Neural cell (in vitro differentiated cells): ENCODE data around the gene ME1. TPM values are rescaled to one million over a fixed set of nuclear protein-coding genes. Genes with fewer than 3 reads are reported as not detected.
A peak's percentile ranks its signal among the peaks of the same experiment; 100 is the strongest.

Experiments used
- H2AFZ ChIP-seq: fragments of 200-600, 300-800 bp; sonication (generic), shearing (Covaris generic); 2 replicates; pipeline ENCODE4 v1.6.0; 2014; ENCODE audit warnings: low read depth, mild to moderate bottlenecking, antibody characterized with exemption, low read length, moderate library complexity
- H3F3A ChIP-seq: fragments of 200-600 bp; shearing (Covaris generic); 2 replicates; pipeline ENCODE4 v1.6.1; 2016; ENCODE audit warnings: mild to moderate bottlenecking, moderate library complexity, mixed read lengths, antibody characterized with exemption, low read length; ENCODE audit not compliant: insufficient read depth, poor library complexity, severe bottlenecking
- H3K27ac ChIP-seq: fragments of 200-600, 300-800 bp; sonication (generic), shearing (Covaris generic); 2 replicates; pipeline ENCODE4 v1.5.1; 2014; ENCODE audit warnings: mild to moderate bottlenecking, low read length, moderate library complexity
- H3K27me3 ChIP-seq: fragments of 300-800, 200-600 bp; sonication (generic), shearing (Covaris generic); 2 replicates; pipeline ENCODE4 v1.6.0; 2014; ENCODE audit warnings: mild to moderate bottlenecking, low read depth, low read length, moderate library complexity; ENCODE audit not compliant: insufficient read depth
- H3K36me3 ChIP-seq: fragments of 300-800, 200-600 bp; sonication (generic), shearing (Covaris generic); 2 replicates; pipeline ENCODE4 v1.5.1; 2014; ENCODE audit warnings: mild to moderate bottlenecking, antibody characterized with exemption, low read length, moderate library complexity; ENCODE audit not compliant: insufficient read depth
- H3K4me2 ChIP-seq: fragments of 300-800, 200-600 bp; sonication (generic), shearing (Covaris generic); 2 replicates; pipeline ENCODE4 v1.6.0; 2014; ENCODE audit warnings: mild to moderate bottlenecking, low read length
- H3K4me3 ChIP-seq: fragments of 300-800, 200-600 bp; sonication (generic), shearing (Covaris generic); 2 replicates; pipeline ENCODE4 v1.5.1; 2014; ENCODE audit warnings: mild to moderate bottlenecking, low read length, moderate library complexity
- H3K79me2 ChIP-seq: fragments of 200-600 bp; shearing (Covaris generic); replicated peaks from 2 replicates; pipeline ENCODE4 v1.6.0; 2014; ENCODE audit warnings: mild to moderate bottlenecking, low read length, moderate library complexity; ENCODE audit not compliant: insufficient read depth
- H3K9ac ChIP-seq: fragments of 300-800, 200-600 bp; sonication (generic), shearing (Covaris generic); 2 replicates; pipeline ENCODE4 v1.6.1; 2016; ENCODE audit warnings: mild to moderate bottlenecking, low read length, mixed read lengths
- H3K9me2 ChIP-seq: fragments of 200-600 bp; shearing (Covaris generic); 2 replicates; pipeline ENCODE4 v1.6.1; 2016; ENCODE audit warnings: mild to moderate bottlenecking, low read length, mixed read lengths; ENCODE audit not compliant: insufficient read depth
- H3K9me3 ChIP-seq: fragments of 200-600, 300-800 bp; sonication (generic), shearing (Covaris generic); 2 replicates; pipeline ENCODE4 v1.6.1; 2016; ENCODE audit warnings: mild to moderate bottlenecking, mixed run types, low read length, moderate library complexity, mixed read lengths
- H4K20me1 ChIP-seq: fragments of 200-600 bp; shearing (Covaris generic); 2 replicates; pipeline ENCODE4 v1.6.1; 2016; ENCODE audit warnings: mild to moderate bottlenecking, mixed run types; ENCODE audit not compliant: insufficient read depth
- EP300 ChIP-seq: fragments of 450-650 bp; conservative IDR thresholded peaks from 2 replicates; pipeline ENCODE4 v1.6.1; 2014; ENCODE audit warnings: antibody characterized with exemption, mild to moderate bottlenecking, moderate library complexity; ENCODE audit not compliant: poor library complexity, severe bottlenecking
- EZH2 ChIP-seq: fragments of 200-600, 300-800 bp; shearing (Covaris generic), sonication (generic); IDR thresholded peaks from 2 replicates; pipeline ENCODE4 v1.6.1; 2014; ENCODE audit warnings: antibody characterized with exemption, low read length, borderline replicate concordance, mild to moderate bottlenecking; ENCODE audit not compliant: insufficient read depth, poor library complexity, severe bottlenecking
- MXI1 ChIP-seq: fragments of 450-650 bp; conservative IDR thresholded peaks from 2 replicates; pipeline ENCODE4 v1.6.1; 2014; ENCODE audit warnings: antibody characterized with exemption, mild to moderate bottlenecking; ENCODE audit not compliant: poor library complexity, severe bottlenecking
- POLR2AphosphoS5 ChIP-seq: IDR thresholded peaks from 2 replicates; pipeline ENCODE4 v1.6.1; 2012
- RAD21 ChIP-seq: fragments of 450-650 bp; conservative IDR thresholded peaks from 2 replicates; pipeline ENCODE4 v1.6.1; 2014; ENCODE audit warnings: antibody characterized with exemption, mild to moderate bottlenecking, moderate library complexity
- SMC3 ChIP-seq: fragments of 450-650 bp; conservative IDR thresholded peaks from 2 replicates; pipeline ENCODE4 v1.6.1; 2014; ENCODE audit warnings: antibody characterized with exemption, mild to moderate bottlenecking, moderate library complexity; ENCODE audit not compliant: poor library complexity
- TAF1 ChIP-seq: IDR thresholded peaks from 2 replicates; pipeline ENCODE4 v1.6.1; 2012; ENCODE audit warnings: low read depth
- polyA plus RNA-seq: library from polyadenylated mRNA; depleted of rRNA; stranded (reverse); fragments of >200 nt; gene quantifications from 2 replicates; pipeline ENCODE4 v1.2.3, GENCODE V29; 2014
- TF ChIP-seq, protein P1 (sequence below): fragments of 450-650 bp; IDR thresholded peaks from 2 replicates; pipeline ENCODE4 v1.5.1; 2014; ENCODE audit warnings: antibody characterized with exemption, mild to moderate bottlenecking, moderate library complexity; ENCODE audit not compliant: poor library complexity, severe bottlenecking
- TF ChIP-seq, protein P2 (sequence below): IDR thresholded peaks from 2 replicates; pipeline ENCODE4 v1.6.1; 2012; ENCODE audit warnings: borderline replicate concordance

ME1 gene
- polyA plus RNA-seq, 1 donor from 2014 or later: 0.09 TPM

- H3K36me3 ChIP-seq: no peaks in the 10 kb centered on the region
- no peaks in the 10 kb centered on the region for H3K9me2 ChIP-seq
- H4K20me1 ChIP-seq: no peaks in the 10 kb centered on the region
- H3K27ac ChIP-seq: no peak overlapping the region
- no peak for TF ChIP-seq MXI1
- no peak for TF ChIP-seq SMC3
- TF ChIP-seq, protein P1, sequence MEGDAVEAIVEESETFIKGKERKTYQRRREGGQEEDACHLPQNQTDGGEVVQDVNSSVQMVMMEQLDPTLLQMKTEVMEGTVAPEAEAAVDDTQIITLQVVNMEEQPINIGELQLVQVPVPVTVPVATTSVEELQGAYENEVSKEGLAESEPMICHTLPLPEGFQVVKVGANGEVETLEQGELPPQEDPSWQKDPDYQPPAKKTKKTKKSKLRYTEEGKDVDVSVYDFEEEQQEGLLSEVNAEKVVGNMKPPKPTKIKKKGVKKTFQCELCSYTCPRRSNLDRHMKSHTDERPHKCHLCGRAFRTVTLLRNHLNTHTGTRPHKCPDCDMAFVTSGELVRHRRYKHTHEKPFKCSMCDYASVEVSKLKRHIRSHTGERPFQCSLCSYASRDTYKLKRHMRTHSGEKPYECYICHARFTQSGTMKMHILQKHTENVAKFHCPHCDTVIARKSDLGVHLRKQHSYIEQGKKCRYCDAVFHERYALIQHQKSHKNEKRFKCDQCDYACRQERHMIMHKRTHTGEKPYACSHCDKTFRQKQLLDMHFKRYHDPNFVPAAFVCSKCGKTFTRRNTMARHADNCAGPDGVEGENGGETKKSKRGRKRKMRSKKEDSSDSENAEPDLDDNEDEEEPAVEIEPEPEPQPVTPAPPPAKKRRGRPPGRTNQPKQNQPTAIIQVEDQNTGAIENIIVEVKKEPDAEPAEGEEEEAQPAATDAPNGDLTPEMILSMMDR: no peak
- no peak for TF ChIP-seq RAD21
- no peak for TF ChIP-seq EZH2
- TF ChIP-seq POLR2AphosphoS5: peak; percentile 33
- TF ChIP-seq TAF1: no peak
- peak; percentile 84 for TF ChIP-seq EP300
- TF ChIP-seq, protein P2, sequence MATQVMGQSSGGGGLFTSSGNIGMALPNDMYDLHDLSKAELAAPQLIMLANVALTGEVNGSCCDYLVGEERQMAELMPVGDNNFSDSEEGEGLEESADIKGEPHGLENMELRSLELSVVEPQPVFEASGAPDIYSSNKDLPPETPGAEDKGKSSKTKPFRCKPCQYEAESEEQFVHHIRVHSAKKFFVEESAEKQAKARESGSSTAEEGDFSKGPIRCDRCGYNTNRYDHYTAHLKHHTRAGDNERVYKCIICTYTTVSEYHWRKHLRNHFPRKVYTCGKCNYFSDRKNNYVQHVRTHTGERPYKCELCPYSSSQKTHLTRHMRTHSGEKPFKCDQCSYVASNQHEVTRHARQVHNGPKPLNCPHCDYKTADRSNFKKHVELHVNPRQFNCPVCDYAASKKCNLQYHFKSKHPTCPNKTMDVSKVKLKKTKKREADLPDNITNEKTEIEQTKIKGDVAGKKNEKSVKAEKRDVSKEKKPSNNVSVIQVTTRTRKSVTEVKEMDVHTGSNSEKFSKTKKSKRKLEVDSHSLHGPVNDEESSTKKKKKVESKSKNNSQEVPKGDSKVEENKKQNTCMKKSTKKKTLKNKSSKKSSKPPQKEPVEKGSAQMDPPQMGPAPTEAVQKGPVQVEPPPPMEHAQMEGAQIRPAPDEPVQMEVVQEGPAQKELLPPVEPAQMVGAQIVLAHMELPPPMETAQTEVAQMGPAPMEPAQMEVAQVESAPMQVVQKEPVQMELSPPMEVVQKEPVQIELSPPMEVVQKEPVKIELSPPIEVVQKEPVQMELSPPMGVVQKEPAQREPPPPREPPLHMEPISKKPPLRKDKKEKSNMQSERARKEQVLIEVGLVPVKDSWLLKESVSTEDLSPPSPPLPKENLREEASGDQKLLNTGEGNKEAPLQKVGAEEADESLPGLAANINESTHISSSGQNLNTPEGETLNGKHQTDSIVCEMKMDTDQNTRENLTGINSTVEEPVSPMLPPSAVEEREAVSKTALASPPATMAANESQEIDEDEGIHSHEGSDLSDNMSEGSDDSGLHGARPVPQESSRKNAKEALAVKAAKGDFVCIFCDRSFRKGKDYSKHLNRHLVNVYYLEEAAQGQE: no peak
- H2AFZ ChIP-seq: no peak overlapping the region
- no peaks in the 10 kb centered on the region for H3K27me3 ChIP-seq
- H3K4me3 ChIP-seq: no peak overlapping the region
- H3F3A ChIP-seq: no peaks in the 10 kb centered on the region
- no peak overlapping the region for H3K9ac ChIP-seq
- no peaks in the 10 kb centered on the region for H3K79me2 ChIP-seq
- H3K4me2 ChIP-seq: no peak overlapping the region
- no peaks in the 10 kb centered on the region for H3K9me3 ChIP-seq
Measured at GRCh38 chr6:83384751-83385150, 46.1 kb downstream of the ME1 start.

GRCh38 chr6:83381949-83382348 is 48.9 kb downstream of the ME1 start:
- Histone ChIP-seq H3K9me2 (no peaks in the 10 kb centered on the region), H4K20me1 (no peaks in the 10 kb centered on the region), H3K4me2 (no peak overlapping the region), H3F3A (no peaks in the 10 kb centered on the region), H3K4me3 (no peak overlapping the region), H3K9ac (no peak overlapping the region), H2AFZ (no peak overlapping the region), H3K36me3 (no peaks in the 10 kb centered on the region), H3K27ac (no peak overlapping the region), H3K79me2 (no peaks in the 10 kb centered on the region), H3K9me3 (no peaks in the 10 kb centered on the region), H3K27me3 (no peaks in the 10 kb centered on the region)
- TF ChIP-seq TAF1: no peak
- TF ChIP-seq, protein P1: no peak
- TF ChIP-seq EZH2: no peak
- no peak for TF ChIP-seq EP300
- TF ChIP-seq MXI1: no peak
- TF ChIP-seq SMC3: no peak
- no peak for TF ChIP-seq POLR2AphosphoS5
- TF ChIP-seq RAD21: no peak
- TF ChIP-seq, protein P2: no peak
